HG03103 (cell line): ENCODE data around the gene APEH.
"Not testable (repeated sequence)": the region's sequence is repeated elsewhere in the genome, so short reads cannot be mapped to it uniquely, and the experiment has no call there.

Experiments
- ATAC-seq: cut with Tn5 transposase; IDR thresholded peaks from one replicate; pipeline ENCODE4 v1.9.1; 2021; ENCODE audit warnings: low read depth; ENCODE audit not compliant: unreplicated experiment

Gene APEH

DNA sequence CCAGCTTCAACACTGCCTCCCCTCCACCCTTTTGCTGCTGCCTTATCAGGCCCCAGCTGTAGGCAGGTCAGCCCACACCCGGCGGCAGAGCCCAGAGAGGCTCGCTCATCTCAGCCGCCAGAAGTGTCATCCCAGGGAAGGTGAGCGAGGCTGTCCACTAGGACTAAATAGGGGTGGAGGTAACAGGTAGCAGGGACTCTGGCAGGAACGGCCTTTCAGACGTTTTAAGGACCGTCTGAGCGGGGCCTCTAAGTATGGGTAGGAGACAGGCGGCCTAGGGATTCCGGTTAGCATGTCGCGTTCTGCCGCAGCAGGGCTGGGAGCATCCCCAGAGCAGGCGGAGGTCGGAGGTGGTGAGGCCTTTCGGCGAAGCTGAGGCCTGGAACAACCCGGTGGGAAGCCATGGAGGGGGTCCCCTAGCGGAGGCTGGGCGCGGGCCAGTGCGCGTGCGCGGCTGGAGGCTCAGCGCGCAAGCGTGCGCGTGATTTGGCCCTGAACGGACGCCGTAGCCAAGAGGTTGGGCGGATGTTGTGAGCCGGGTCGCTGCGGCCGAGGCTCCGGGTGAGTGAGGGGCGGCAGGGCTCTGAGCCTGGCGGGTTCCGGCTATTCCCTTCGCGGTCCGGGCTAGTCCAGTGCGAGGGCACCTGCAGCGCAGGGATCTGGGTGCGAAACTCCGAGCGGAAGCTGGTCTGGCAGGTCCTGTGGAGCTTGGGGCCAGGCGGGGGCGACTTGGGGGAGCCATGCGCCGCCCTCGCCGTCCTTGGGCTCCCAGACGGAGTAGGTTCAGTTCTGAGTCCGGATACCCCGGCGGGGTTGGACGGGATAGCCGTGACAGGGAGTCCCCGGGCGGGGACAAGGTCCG is 15.1 kb downstream of the APEH start, which contains the start of the genes MST1 and RNF123:
Gene MST1, minus strand, starts transcription at position 429 of the 862 bp plus-strand sequence. CDS start 783 bp downstream, outside the sequence.
Gene RNF123, plus strand, starts transcription at position 512 of the 862 bp plus-strand sequence. CDS start 1,609 bp downstream, outside the sequence.
- peak; percentile 49 for ATAC-seq

DNA sequence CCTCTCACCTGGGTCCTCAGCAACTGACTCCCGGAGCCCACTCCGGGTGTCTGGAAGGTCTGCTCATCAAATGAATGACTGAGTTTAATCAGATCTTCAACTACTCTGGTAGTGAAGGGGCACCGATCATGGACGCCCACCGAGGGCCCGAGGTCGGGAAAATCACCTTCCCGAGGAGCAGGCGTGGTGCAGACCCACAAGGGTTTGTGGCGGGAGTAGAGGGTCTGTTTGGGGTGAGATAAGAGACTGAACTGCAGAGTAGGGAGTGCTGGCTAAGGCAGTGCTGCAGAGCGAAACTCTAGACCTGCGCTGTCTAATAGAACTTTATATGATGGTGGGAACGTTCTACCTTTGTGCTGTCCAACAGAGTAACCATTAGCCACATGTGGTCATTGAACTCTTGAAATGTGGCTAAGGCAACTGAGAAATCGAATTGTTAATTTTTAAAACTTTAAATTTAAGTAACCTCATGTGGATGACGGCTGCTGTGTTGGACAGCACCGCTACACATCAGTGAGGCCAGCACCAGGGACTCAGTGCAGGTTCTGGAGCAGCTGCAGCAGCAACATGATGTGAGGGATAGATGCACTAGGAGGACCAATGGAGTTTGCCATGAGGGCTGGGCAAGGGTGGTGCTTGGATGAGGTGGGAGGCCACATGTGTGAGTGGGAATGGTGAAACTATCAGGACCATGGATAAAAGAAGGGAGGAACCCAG is 15.9 kb downstream of the APEH start:
- ATAC-seq: not testable (repeated sequence)

DNA sequence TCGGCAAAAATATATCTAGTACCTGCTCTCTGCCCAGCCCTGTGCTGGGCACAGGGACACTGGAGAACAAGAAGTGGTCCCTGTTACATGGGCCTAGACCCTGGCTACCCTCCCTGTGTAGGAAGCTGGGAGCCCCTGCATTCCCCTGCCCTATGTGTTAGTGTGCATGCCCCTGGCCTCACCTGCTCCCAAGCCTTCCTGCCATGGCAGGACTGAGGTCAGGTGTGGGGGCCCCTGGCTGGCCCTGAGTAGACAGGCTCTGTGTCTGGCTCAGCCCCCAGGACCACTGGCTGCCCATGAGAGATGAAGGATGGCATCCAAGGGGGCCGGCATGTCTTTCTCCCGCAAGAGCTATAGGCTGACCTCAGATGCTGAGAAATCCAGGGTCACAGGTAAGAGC is 16.7 kb downstream of the APEH start:
- not testable (repeated sequence) for ATAC-seq

DNA sequence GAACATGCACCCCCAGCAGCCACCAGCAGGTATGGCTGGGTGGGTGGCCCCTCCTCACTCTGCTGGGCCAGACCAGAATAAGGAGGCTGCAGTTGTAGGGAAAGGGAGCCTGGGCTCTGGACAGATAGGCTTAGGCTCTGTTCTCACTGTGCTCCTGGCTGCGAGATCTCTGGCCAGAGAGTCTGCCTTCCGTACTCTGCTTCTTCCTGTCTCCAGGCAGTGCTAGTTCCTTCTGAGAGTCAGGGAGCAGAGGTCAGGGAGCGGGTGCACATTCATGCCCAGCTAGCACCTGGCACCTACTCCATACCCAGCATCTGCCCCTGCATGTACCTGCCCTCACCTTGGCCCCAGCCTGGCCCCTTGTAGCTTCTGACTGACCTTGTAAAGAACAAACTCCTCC is 17.3 kb downstream of the APEH start:
- ATAC-seq: not testable (repeated sequence)

DNA sequence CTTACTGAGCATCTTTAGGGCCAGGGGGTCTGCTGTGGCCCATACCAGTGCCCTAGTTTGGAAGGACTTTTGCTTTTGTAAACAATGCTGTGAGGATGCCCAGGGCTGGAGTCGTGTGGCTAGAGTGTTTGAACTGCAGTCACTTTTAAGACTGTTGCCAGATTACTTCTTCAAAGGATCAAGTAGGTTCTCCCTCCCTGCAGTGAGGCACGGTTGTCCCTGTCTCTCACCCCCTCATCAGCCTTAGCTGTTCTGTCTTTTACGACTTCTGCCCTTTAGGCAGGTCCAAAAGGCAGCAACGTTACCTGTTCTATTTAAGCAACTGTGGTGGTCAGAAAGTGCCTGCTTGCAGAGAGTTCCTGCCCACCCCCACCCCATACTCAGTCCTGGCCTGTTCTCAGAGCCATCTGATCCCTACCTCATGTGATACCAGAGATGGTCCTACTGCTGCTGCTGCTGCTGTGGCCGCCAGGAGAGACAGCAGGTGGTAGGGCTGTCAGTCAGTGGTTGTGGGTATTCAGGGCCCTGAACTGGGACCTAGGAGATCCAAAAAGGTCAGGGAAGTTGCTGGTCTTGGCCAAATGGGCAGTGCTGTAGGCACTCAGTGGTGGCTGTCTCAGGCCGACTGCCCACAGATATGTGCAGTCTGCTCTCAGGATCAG is 20.4 kb downstream of the APEH start:
- not testable (repeated sequence) for ATAC-seq

DNA sequence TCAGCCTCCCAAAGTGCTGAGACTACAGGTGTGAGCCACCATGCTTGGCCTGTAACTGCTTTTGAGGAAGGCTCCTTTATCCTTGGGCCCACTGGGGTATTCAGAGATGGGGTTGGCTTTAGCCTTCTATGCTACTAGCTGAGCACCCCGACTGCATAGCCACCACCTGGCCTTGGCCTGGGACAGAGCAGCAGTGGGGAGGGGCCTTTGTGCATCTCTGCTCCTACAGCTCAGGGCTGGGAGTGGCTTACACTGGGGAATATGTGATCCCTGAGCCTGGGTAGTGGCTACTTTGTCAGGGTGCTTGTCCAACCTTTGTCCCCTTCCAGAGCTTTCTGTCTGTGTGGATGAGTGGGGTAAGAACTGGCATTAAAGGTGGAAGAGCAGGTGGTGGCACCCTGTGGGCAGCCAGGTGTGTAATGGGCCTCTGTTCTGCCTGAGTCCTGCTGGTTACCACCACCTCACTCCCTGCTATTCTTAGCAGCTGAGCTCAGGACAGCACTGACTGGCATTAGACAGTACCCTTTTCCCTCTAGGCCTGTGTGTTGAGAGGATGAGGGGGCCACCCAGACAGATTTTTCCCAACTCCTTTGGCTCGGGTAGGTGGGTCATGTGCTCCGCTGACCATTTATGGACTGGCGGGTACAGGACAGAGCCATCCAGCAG is 21.3 kb downstream of the APEH start:
- not testable (repeated sequence) for ATAC-seq

DNA sequence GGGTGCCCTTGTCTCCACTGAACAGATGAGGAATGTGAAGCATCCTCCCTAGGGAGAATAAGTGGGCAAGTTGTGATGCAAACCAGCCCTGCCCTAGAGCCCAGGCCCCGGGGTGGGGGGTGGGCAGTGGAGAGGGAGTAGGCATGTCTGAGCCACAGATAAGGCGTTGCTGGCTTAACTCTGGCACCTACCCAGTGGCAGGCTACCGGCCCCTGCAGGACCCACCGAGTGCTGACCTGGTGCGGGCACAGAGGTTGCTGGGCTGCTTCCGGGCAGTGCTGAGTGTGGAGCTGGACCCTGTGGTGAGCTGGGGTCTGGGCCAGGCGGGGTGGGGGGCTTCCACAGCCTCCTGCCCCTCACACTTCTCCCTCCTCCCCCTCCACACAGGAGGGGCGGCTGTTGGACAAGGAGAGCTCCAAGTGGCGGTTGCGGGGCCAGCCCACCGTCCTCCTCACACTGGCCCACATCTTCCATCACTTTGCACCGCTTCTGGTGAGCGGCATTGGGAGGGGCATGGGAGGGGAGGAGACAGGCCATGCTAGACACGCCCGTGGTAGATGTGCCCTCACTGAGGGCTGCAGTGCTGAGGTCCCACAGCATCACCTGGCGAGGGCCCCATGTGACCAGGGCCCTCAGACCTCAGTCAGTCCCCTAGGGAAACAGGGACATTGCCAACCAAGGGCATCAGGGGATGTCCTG is 25.3 kb downstream of the APEH start:
- ATAC-seq: no peak

DNA sequence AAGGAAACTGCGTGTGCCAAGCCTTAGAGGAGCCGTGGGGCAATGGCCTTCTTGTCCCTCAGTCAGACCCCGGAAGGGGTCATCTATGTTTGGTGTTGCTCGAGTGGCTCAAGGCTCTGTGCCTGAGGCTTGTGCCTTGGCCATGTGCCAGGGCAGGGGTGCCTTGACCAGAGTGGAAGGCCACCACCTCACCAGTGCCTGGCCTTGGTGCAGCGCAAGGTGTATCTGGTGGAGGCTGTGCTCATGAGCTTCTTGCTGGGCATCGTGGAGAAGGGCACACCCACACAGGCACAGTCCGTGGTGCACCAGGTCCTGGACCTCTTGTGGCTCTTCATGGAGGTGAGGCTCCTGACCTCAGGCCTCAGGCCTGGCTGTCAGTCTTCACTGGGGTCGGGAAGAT is 25.9 kb downstream of the APEH start:
- ATAC-seq: no peak

DNA sequence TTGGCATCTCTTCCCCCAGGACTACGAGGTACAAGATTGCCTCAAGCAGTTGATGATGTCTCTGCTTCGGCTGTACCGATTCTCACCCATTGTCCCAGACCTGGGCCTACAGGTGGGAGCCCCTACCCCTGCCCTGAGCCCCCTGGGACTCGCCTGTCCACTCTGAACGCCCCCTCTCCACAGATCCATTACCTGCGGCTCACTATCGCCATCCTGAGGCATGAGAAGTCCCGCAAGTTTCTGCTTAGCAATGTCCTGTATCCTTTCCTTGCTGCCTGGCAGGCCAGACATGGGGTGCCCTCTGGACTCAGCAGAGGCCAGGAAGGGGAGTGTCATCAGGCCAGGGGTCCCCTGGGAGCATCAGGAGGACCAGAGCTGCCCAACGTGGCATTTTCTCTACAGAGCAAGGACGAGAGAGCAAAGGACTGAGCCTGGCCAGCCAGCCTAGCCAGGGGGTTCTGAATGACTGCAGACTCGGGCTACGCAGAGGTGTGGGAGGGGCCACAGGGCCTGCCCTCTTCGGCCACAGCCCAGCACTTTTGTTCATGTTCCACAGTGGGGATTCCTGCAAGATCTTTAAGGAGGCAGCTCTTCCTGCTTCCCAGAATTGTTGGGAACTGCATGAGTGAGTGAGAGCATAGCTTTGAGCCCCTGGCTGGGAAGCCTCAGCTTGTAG is 26.4 kb downstream of the APEH start:
- ATAC-seq: no peak

DNA sequence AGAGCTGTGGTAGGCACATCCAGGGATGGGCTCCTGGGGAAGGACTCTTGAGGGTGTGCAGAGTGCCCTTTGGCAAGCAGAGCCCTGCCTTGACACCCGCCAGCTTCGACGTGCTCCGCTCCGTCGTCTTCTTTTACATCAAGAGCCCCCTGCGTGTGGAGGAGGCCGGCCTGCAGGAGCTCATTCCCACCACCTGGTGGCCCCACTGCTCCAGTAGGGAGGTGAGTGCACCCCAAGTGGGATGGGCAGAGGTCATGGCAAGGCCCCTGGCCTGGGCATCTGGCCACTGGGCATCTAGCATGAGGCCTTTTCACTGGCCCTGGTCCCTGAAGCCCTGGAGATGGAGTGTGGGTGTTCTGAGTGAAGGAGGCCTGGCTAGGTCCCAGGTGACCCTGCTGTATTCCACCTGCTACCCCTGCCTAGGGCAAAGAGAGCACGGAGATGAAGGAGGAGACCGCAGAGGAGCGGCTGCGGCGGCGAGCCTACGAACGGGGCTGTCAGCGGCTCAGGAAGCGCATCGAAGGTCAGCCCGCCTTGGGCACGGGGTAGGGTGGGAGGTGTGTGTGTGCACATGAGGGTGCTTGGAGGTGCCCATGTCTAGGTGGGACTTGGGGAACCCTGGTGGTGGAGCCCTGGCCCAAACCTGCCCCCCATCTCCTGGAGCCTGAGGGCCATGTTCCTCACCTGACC is 27.4 kb downstream of the APEH start:
- no peak for ATAC-seq

DNA sequence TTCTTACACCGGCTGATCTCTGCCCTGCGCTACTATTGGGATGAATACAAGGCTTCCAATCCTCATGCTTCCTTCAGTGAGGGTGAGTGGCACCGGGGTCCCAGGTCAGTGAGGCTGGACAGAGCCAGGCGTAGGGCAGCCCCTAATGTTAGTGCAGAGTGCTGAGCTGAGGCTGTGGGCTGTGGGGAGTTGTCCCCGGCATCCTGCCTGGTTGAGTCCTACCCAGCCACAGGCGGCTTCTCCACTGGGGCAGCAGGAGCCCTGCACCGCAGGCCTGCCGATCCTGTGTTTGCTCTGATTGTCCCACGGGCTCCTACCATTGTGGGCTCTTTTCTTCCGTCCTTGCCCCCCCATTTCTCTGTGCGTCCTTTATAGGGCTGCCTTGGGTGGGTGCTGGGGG is 28.5 kb downstream of the APEH start:
- no peak for ATAC-seq

DNA sequence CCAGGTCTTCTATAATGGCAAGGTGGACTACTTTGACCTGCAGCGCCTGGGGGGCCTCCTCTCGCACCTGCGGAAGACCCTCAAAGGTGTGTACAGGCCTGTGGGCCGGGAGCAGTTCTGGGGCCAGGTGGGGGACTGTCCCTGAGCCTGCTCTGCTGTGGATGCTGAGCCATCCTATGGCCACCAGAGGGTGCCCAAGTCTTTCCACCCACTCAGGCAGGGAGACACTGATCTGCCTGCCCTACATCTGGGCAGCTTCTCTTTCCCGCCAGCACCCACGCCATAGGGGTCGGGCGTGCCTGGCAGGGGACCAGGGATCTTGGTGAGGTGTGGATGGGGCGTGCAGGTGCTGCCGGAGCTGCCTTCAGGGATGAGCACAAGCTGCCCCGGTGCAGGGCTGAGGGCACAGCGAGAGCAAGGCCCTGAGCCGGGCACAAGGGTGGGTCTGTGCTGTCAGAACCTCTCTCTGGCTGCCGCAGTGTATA is 29.3 kb downstream of the APEH start:
- ATAC-seq: no peak

DNA sequence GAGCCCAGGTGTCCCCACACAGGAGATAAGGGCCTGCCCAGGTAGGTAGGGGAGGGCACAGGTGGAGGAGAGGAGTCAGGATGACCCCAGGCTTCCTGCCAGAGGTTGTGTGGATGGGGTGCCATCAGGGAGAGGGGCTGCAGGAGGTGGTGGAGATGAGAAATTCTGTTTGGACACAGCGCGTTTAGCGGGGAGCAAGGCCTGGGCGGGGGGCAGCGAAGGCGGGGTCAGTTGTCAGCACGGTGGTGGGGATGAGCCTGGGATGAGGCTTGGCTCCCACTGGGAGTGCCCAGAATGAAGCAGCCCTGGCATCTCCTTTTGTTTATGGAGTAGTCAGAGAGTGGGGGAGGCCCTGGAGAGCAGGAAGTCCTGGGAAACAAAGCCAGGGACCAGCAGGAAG is 29.8 kb downstream of the APEH start:
- no peak for ATAC-seq

DNA sequence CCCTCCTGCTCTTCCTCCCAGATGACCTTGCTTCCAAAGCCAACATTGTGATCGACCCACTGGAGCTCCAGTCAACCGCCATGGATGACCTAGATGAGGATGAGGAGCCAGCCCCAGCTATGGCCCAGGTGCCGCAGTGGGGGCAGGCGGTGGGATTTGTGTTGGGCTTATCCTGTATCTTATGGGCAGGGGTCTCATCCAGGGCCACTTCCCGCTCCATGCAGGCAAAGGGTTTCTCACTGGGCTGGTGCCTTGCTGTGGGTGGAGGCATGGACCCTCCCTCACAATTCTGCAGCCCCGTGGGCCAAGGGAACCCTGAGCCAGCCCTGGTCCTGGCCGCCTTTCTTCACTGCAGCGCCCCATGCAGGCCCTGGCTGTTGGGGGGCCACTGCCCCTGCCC is 30.5 kb downstream of the APEH start:
- ATAC-seq: no peak

DNA sequence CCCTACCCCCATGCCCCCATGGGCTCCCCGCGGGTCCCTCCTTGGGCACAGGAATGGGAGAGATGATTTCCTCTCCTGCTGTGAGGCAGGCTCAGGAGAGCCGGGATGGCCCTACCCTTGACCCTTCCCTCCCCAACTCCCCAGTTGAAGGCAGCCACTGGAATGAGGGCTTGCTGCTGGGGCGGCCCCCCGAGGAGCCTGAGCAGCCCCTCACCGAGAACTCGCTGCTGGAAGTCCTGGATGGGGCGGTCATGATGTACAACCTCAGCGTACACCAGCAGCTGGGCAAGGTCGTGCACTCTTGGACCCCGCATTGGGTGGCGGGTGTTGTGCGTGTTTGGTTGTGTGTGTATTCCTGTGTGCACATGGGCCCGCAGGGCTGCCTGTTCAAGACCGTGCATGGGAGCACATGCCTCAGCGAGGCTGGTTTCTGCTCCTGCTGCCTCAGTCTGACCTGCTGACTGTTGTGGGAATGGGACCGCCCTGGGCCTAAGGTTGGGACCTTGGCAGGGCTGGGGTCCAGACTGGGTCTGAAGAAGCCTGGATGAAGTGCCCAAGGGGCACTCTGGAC is 31.3 kb downstream of the APEH start:
- no peak for ATAC-seq

DNA sequence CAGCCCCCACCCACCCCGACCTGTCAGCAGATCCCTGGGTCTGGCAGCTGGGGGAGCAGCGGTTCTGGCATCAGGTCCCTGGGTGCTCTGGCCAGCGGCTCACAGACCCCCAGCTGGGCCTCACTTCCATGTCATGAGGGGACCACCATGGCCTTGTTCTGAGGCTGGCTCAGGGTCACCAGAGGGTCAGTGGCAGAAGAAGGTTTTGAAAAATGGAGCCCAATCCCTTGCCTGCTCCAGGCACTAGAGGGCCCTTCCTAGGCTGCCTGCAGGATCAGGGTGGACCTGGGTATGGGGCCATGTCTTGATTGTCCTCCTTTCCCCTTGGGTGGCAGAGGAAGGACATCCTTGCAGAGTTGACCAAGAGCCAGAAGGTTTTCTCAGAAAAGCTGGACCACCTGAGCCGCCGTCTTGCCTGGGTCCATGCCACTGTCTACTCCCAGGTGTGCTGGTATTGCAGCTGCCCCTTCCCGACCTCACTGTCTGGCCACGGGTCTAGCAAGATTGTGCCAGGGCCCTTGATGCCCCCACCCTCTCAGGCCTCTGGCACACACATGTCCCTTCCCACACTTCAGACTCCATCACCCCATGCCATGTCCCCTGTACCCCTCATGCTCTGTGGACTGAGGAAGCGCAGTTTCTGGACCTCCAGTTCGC is 32.4 kb downstream of the APEH start:
- ATAC-seq: no peak

DNA sequence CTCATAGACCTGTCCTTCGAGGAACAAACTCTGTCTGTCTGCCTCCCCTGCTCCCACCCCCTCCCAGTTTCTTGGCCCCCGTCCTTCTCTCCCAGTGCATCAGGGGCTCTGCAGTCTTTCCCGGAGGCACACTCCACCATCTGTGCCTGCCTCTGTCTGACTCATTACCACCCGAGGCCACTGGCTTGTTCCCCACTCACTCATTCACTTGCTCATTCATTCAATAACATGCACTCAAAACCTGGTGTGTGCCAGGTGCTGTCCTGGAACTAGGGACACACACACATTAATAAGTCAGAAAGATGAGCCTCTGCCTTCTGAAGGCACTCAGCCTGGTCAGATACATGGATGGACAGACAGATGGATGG is 32.9 kb downstream of the APEH start:
- ATAC-seq: no peak

DNA sequence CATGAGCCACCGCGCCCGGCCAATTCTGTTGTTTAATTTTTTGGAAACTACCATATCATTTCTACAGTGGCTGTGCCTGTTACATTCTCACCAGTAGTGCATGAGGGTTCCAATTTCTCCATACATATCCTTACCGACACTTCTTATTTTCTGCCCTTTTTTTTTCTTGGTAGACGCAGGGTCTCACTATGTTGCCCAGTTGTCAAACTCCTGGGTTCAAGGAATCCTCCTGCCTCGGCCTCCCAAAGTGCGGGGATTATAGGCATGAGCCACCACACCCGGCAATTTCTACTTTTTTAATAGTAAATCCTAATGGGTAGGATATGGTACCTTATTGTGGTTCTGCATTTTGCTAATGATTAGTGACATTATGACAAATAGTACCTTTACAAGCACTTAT is 35.7 kb downstream of the APEH start:
- ATAC-seq: no peak
